OCI-LY7 (cell line): Measurements from ENCODE around the gene FOXC2. TPM values are rescaled to one million over a fixed set of nuclear protein-coding genes. Genes with fewer than 3 reads are reported as not detected.

Experiments
- BruUV-seq: library from RNA; stranded (reverse); fragments of 400-500 nt; replicated peaks from 2 replicates; lab custom pipeline; 2021; lab: Mats Ljungman, UMichigan
- CTCF ChIA-PET: fragments of 300-600 bp; sonication (Branson Sonifier 250); formaldehyde crosslinking; loops from one replicate; lab custom pipeline; 2022; ENCODE audit warnings: antibody characterized with exemption; ENCODE audit not compliant: unreplicated experiment; lab: Charles Lee
- POLR2A ChIA-PET: fragments of 300-600 bp; sonication (Branson Sonifier 250); formaldehyde crosslinking; loops from one replicate; lab custom pipeline; 2022; ENCODE audit warnings: antibody characterized with exemption; lab: Charles Lee
- DNase-seq: peaks from one replicate; pipeline ENCODE4 v3.0.0-alpha.2; 2015; ENCODE audit warnings: low spot score
- H2AFZ ChIP-seq: fragments of 200-600 bp; sonication (generic), shearing (Covaris generic); 2 replicates; pipeline ENCODE4 v1.6.1; 2014; ENCODE audit warnings: mild to moderate bottlenecking, antibody characterized with exemption, low read length, moderate library complexity
- H3K27ac ChIP-seq: fragments of 200-600 bp; sonication (generic); 2 replicates; pipeline ENCODE4 v1.5.1; 2014; ENCODE audit warnings: mixed run types, low read depth, mild to moderate bottlenecking, moderate library complexity, low read length, inconsistent platforms; ENCODE audit not compliant: poor library complexity, severe bottlenecking
- H3K36me3 ChIP-seq: fragments of 200-600 bp; sonication (generic); 2 replicates; pipeline ENCODE4 v1.6.1; 2014; ENCODE audit warnings: mild to moderate bottlenecking, antibody characterized with exemption, low read length, moderate library complexity, mixed read lengths; ENCODE audit not compliant: insufficient read depth
- H3K4me1 ChIP-seq: fragments of 200-600 bp; sonication (generic); 2 replicates; pipeline ENCODE4 v1.5.1; 2014; ENCODE audit warnings: mild to moderate bottlenecking, low read length; ENCODE audit not compliant: insufficient read depth, poor library complexity, severe bottlenecking
- H3K4me2 ChIP-seq: fragments of 200-600 bp; sonication (generic); 2 replicates; pipeline ENCODE4 v1.6.1; 2014; ENCODE audit warnings: mild to moderate bottlenecking, low read length
- H3K4me3 ChIP-seq: fragments of 200-600 bp; sonication (generic); 2 replicates; pipeline ENCODE4 v1.5.1; 2014; ENCODE audit warnings: mild to moderate bottlenecking, low read depth, low read length; ENCODE audit not compliant: poor library complexity, severe bottlenecking
- H3K79me2 ChIP-seq: fragments of 200-600 bp; sonication (generic); 2 replicates; pipeline ENCODE4 v1.6.1; 2016; ENCODE audit warnings: low read depth, mild to moderate bottlenecking, low read length, moderate library complexity, mixed read lengths; ENCODE audit not compliant: insufficient read depth
- H3K9me2 ChIP-seq: fragments of 200-600 bp; sonication (generic); 2 replicates; pipeline ENCODE4 v1.6.1; 2016; ENCODE audit warnings: mild to moderate bottlenecking, low read length, mixed read lengths; ENCODE audit not compliant: insufficient read depth
- H3K9me3 ChIP-seq: fragments of 200-600 bp; sonication (generic); 2 replicates; pipeline ENCODE4 v1.6.1; 2014; ENCODE audit warnings: mild to moderate bottlenecking, mixed run types, low read length, mixed read lengths
- H4K20me1 ChIP-seq: fragments of 200-600 bp; sonication (generic); 2 replicates; pipeline ENCODE4 v1.6.1; 2014; ENCODE audit warnings: mild to moderate bottlenecking, antibody characterized with exemption, low read length, moderate library complexity, mixed read lengths; ENCODE audit not compliant: insufficient read depth
- CTCF ChIP-seq: fragments of 200-600 bp; sonication (generic); conservative IDR thresholded peaks from 2 replicates; pipeline ENCODE4 v1.5.1; 2014; ENCODE audit warnings: mild to moderate bottlenecking, antibody characterized with exemption, low read length, moderate library complexity, mixed read lengths
- EZH2phosphoT487 ChIP-seq: fragments of 200-600 bp; sonication (generic); IDR thresholded peaks from 2 replicates; pipeline ENCODE4 v1.6.1; 2018; ENCODE audit warnings: low read depth, borderline replicate concordance, mild to moderate bottlenecking, mixed run types, antibody characterized with exemption, low read length, moderate library complexity, mixed read lengths
- intact Hi-C: fragments of 100-400 bp; cut with micrococcal nuclease; formaldehyde crosslinking; loops from one replicate; pipeline ENCODE4 v1.10.0; 2022; ENCODE audit not compliant: unreplicated experiment
- total RNA-seq, 2 experiments: library from RNA; depleted of rRNA in 1 of 2; stranded (reverse); fragments of >200 nt in 1 of 2; shearing (Covaris generic) in 1 of 2; gene quantifications; 2 replicates each; pipeline ENCODE4 v1.2.3, GENCODE V29; 2014 to 2022

Gene FOXC2
- total RNA-seq, 2 experiments from 2014 or later = not detected

GRCh38 chr16:86616906-86617305 is 50.3 kb downstream of the FOXC2 start:
- H3K9me2 ChIP-seq = no peaks in the 10 kb centered on the region
- no peak for DNase-seq
- ChIA-PET POLR2A (no interaction called here), CTCF (no interaction called here)
- H4K20me1 ChIP-seq = peaks cover 3% of the 10 kb centered on the region; the same call in 1 of the 2 replicates
- H3K27ac ChIP-seq = no peak overlapping the region
- no peaks in the 10 kb centered on the region for H3K79me2 ChIP-seq
- H2AFZ ChIP-seq = no peak overlapping the region
- H3K4me1 ChIP-seq = peaks cover 5% of the 10 kb centered on the region
- intact Hi-C loops = no loop called here
- no TSS peak for BruUV-seq
- H3K9me3 ChIP-seq = no peaks in the 10 kb centered on the region
- TF ChIP-seq CTCF (no peak), EZH2phosphoT487 (no peak)
- H3K4me2 ChIP-seq = no peak overlapping the region
- no peaks in the 10 kb centered on the region for H3K36me3 ChIP-seq
- H3K4me3 ChIP-seq = no peak overlapping the region

GRCh38 chr16:86618431-86619238 is 52.0 kb downstream of the FOXC2 start:
- ChIA-PET CTCF (no interaction called here), POLR2A (no interaction called here)
- Histone ChIP-seq H3K79me2 (no peaks in the 10 kb centered on the region), H3K4me1 (peaks cover 5% of the 10 kb centered on the region), H3K4me2 (no peak overlapping the region), H3K27ac (no peak overlapping the region), H4K20me1 (no peaks in the 10 kb centered on the region), H3K36me3 (no peaks in the 10 kb centered on the region), H3K9me2 (no peaks in the 10 kb centered on the region), H3K4me3 (no peak overlapping the region), H3K9me3 (no peaks in the 10 kb centered on the region), H2AFZ (no peak overlapping the region)
- no TSS peak for BruUV-seq
- intact Hi-C loops = no loop called here
- TF ChIP-seq CTCF (no peak), EZH2phosphoT487 (no peak)
- DNase-seq = no peak

Other genes starting within 250 kb of the FOXC2 start
- not detected in 2 replicates for gene FOXF1, start 56.3 kb upstream of the FOXC2 start, total RNA-seq (2014; rRNA removed; shearing (Covaris generic))
- not detected in 2 replicates for gene FOXF1, start 56.3 kb upstream of the FOXC2 start, total RNA-seq (2022)
- 12.2 and 15.0 TPM in 2 replicates for gene MTHFSD, start 11.6 kb upstream of the FOXC2 start, total RNA-seq (2014; rRNA removed; shearing (Covaris generic))
- 26.0 and 33.5 TPM in 2 replicates for gene MTHFSD, start 11.6 kb upstream of the FOXC2 start, total RNA-seq (2022)
- gene FOXL1, start 11.7 kb downstream of the FOXC2 start, total RNA-seq (2014; rRNA removed; shearing (Covaris generic)) = 1.7 and 1.9 TPM in 2 replicates
- gene FOXL1, start 11.7 kb downstream of the FOXC2 start, total RNA-seq (2022) = 1.8 and 2.4 TPM in 2 replicates